Suprapubic skin (tissue), 3 donors: ENCODE data around the gene PHF12.

Source experiments
- POLR2A ChIP-seq, 2 donors: fragments of 450-650 bp; IDR thresholded peaks; one replicate each; pipeline ENCODE4 v1.6.1; 2017; ENCODE audit warnings: antibody characterized with exemption in 2 of 2, mild to moderate bottlenecking in 2 of 2, moderate library complexity in 2 of 2
- TF ChIP-seq, protein P1 (sequence below), 2 donors: fragments of 200-600 bp in 1 of 2; fragments of 450-650 bp in 1 of 2; sonication (generic) in 1 of 2; IDR thresholded peaks; one replicate each; pipeline ENCODE4 v1.5.1; 2016 to 2019; ENCODE audit warnings: antibody characterized with exemption in 2 of 2, mild to moderate bottlenecking in 1 of 2, moderate library complexity in 1 of 2

GRCh38 chr17:28910534-28910933 lies 40.8 kb downstream of the PHF12 start:
- TF ChIP-seq, protein P1, sequence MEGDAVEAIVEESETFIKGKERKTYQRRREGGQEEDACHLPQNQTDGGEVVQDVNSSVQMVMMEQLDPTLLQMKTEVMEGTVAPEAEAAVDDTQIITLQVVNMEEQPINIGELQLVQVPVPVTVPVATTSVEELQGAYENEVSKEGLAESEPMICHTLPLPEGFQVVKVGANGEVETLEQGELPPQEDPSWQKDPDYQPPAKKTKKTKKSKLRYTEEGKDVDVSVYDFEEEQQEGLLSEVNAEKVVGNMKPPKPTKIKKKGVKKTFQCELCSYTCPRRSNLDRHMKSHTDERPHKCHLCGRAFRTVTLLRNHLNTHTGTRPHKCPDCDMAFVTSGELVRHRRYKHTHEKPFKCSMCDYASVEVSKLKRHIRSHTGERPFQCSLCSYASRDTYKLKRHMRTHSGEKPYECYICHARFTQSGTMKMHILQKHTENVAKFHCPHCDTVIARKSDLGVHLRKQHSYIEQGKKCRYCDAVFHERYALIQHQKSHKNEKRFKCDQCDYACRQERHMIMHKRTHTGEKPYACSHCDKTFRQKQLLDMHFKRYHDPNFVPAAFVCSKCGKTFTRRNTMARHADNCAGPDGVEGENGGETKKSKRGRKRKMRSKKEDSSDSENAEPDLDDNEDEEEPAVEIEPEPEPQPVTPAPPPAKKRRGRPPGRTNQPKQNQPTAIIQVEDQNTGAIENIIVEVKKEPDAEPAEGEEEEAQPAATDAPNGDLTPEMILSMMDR (IDR thresholded peaks at IDR 0.05), result no peak
- no peak for TF ChIP-seq POLR2A (IDR thresholded peaks at IDR 0.05)
